Measurements from ENCODE around the gene DAAM1. TPM values are rescaled to one million over a fixed set of nuclear protein-coding genes. Genes with fewer than 3 reads are reported as not detected.

DAAM1 gene
- total RNA-seq, 1 donor from 2014 or later = 69.9 TPM

DNA sequence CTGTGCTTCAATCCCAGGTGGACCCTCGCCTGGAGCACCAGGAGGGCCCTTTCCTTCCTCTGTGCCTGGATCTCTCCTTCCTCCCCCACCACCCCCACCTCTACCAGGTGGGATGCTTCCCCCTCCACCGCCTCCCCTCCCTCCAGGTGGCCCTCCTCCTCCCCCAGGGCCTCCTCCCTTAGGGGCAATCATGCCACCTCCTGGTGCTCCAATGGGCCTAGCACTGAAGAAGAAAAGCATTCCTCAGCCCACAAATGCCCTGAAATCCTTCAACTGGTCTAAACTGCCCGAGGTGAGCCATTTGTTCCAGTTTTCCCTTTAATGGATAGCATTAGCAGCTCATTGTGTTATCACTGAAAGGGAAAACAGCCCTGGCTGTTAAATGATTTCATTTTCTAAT lies 142.8 kb downstream of the DAAM1 start:
- Mint-ChIP-seq H3K4me3 (ENCODE audit: low read depth) (no peak overlapping the region), H3K27ac (no peak overlapping the region), H3K27me3 (no peaks in the 10 kb centered on the region), H3K4me1 (ENCODE audit: low read depth) (peaks cover 6% of the 10 kb centered on the region), H3K36me3 (ENCODE audit: insufficient read depth) (peaks cover 32% of the 10 kb centered on the region), H3K9me3 (ENCODE audit: low read depth) (no peaks in the 10 kb centered on the region)
- TF ChIP-seq CTCF (IDR thresholded peaks at IDR 0.05; ENCODE audit: unreplicated experiment) = no peak
- no peak for DNase-seq (ENCODE audit: low spot score, unreplicated experiment)

DNA sequence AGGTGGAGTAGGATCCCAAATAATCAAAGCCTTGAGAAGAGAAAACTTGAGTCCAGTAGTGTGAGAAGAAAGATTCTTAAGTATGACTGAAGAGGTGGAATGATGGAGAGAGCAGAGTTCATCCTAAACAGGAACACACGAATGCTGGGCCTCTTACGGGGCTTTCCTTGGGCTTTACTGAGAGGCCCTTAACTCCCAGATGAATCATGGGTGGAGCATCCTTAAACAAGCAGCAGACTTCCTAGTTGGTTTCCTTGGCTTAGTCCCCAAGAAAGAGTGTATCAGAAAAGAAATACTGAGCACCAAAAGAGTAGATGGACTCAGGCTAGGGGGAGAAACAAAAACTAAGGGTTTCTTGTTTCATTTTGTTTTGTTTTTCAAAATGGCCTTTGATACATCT lies 144.3 kb downstream of the DAAM1 start:
- TF ChIP-seq CTCF (IDR thresholded peaks at IDR 0.05; ENCODE audit: unreplicated experiment) = no peak
- DNase-seq (ENCODE audit: low spot score, unreplicated experiment) = no peak
- H3K27ac Mint-ChIP-seq = no peak overlapping the region
- H3K27me3 Mint-ChIP-seq = no peaks in the 10 kb centered on the region
- H3K9me3 Mint-ChIP-seq (ENCODE audit: low read depth) = no peaks in the 10 kb centered on the region
- H3K36me3 Mint-ChIP-seq (ENCODE audit: insufficient read depth) = peaks cover 28% of the 10 kb centered on the region
- no peak overlapping the region for H3K4me3 Mint-ChIP-seq (ENCODE audit: low read depth)
- H3K4me1 Mint-ChIP-seq (ENCODE audit: low read depth) = peaks cover 6% of the 10 kb centered on the region

DNA sequence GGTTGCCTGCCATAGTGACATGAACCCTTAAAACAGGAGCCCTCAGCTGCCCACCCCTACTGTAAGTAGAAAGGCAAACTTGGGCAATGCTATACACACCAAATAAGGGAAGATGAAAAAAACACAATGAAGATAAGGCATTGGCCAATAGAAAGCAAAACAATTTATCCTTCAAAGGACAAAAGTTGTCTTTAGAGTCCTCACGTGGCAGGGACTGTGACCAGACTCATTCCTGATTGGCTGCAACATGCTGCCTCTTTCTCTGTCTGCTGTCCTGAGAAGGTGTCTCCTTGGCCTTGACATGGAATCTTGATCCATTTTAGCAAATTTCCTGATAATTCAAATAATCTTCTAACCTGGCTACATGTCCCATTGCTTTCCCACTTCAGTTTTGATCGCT lies 144.8 kb downstream of the DAAM1 start:
- peaks cover 6% of the 10 kb centered on the region for H3K4me1 Mint-ChIP-seq (ENCODE audit: low read depth)
- H3K27me3 Mint-ChIP-seq = no peaks in the 10 kb centered on the region
- TF ChIP-seq CTCF (IDR thresholded peaks at IDR 0.05; ENCODE audit: unreplicated experiment) = no peak
- H3K36me3 Mint-ChIP-seq (ENCODE audit: insufficient read depth) = peaks cover 28% of the 10 kb centered on the region
- no peak overlapping the region for H3K27ac Mint-ChIP-seq
- H3K4me3 Mint-ChIP-seq (ENCODE audit: low read depth) = no peak overlapping the region
- H3K9me3 Mint-ChIP-seq (ENCODE audit: low read depth) = no peaks in the 10 kb centered on the region
- DNase-seq (ENCODE audit: low spot score, unreplicated experiment) = no peak

DNA sequence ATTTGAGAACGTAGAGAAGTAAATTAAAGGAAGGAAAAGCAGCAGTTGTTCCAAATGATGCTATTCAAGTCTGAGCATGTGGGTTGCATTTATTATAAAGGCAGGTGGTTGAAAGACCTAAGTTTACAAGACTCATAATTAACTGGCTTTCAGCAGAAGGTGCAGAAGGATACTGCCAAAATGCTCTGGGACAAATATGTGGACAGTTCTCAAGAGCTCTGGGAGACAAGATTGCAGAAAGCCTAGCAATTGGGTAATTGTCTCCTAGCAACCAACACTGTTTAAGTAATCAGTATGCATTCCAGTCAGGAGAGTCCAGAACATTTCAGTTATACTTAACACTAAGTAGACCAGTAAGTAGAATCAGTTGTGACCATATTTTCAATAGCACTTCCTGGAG lies 145.2 kb downstream of the DAAM1 start:
- TF ChIP-seq CTCF (IDR thresholded peaks at IDR 0.05; ENCODE audit: unreplicated experiment) = no peak
- H3K4me3 Mint-ChIP-seq (ENCODE audit: low read depth) = no peak overlapping the region
- peaks cover 6% of the 10 kb centered on the region for H3K4me1 Mint-ChIP-seq (ENCODE audit: low read depth)
- H3K27me3 Mint-ChIP-seq = no peaks in the 10 kb centered on the region
- H3K27ac Mint-ChIP-seq = no peak overlapping the region
- no peak for DNase-seq (ENCODE audit: low spot score, unreplicated experiment)
- H3K36me3 Mint-ChIP-seq (ENCODE audit: insufficient read depth) = peaks cover 25% of the 10 kb centered on the region
- no peaks in the 10 kb centered on the region for H3K9me3 Mint-ChIP-seq (ENCODE audit: low read depth)

- Mint-ChIP-seq H3K27ac (no peak overlapping the region), H3K27me3 (no peaks in the 10 kb centered on the region), H3K4me1 (ENCODE audit: low read depth) (peaks cover 6% of the 10 kb centered on the region), H3K9me3 (ENCODE audit: low read depth) (no peaks in the 10 kb centered on the region), H3K36me3 (ENCODE audit: insufficient read depth) (peaks cover 24% of the 10 kb centered on the region), H3K4me3 (ENCODE audit: low read depth) (no peak overlapping the region)
- no peak for TF ChIP-seq CTCF (IDR thresholded peaks at IDR 0.05; ENCODE audit: unreplicated experiment)
- no peak for DNase-seq (ENCODE audit: low spot score, unreplicated experiment)
These were observed 145.8 kb downstream of the DAAM1 start for GRCh38 chr14:59334253-59334652.

Data from progenitor cell of endocrine pancreas (in vitro differentiated cells).